ENCODE data around the gene NEDD4L.

DNA sequence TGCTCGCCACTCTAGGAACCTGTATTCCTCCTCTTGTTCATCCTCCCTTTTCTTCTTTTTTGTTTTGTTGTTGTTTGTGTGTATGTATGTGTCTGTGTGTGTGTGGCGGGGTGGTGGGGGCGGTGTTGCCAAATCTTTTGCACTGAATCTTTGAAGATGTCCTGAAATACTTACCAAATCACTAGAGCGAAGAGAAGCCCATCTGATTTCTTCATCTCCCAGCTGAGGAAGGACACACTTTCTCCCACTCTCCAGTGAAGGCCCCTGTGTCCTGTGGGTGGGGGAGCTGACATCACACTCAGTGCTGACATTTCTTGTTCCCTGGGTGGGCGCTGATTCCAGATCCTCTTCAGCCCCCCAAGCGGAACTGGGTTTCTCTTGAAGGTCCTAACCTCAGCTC, 74.5 kb downstream of the NEDD4L start:
- no peak for TF ChIP-seq CTCF (conservative IDR thresholded peaks at IDR 0.05 in 1 of 2, IDR thresholded peaks at IDR 0.05 in 1 of 2; ENCODE audit: extremely low read depth in 1 of 2, insufficient read depth in 1 of 2, low read depth in 1 of 2, low read length in 2 of 2)
- no peak for TF ChIP-seq EZH2 (IDR thresholded peaks at IDR 0.05; ENCODE audit: borderline replicate concordance, low read length)
